Eye (tissue), 1 donor: ENCODE results near the gene OSGEPL1.
"Not testable (repeated sequence)": the region's sequence is repeated elsewhere in the genome, so short reads cannot be mapped to it uniquely, and the experiment has no call there.

Experiments used
- DNase-seq: peaks from one replicate; pipeline ENCODE4 v3.0.0-alpha.2; 2015

Gene OSGEPL1

DNA sequence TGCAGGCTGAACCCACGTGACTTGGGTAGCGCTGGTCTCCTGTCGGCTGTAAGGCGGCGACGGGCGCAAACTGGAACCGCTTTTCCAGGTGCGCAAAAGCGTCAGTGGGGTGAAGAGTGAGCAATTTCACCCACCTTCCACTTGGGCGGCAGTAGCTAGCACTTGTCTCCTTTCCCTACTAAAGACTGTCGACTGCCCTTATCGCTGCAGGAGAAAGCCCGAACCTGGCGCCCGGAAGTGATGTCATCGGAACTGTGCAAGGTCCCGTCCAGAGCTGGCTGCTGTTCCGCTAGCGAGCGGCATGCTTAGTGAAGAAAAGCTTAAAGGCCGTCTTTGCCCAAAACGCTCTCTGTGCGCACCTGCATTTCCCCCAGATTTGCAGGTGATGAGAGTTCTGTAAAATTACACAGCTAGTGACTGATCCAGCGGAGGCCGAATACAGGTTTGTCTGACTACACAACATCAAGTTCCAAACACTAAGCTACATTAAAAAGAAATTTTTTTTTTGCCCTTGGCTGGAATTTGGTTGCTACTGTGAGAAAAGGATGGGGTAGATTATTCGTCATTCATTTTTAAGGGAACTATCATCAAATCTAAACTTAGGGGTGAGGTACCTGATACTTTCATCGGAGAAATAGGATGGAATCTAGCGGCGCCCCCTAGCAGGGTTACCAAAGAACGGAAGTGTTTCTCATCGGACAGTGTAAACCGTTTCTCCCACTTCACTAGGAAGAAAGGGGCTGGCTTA, at the start of gene OSGEPL1:
TSS of gene OSGEPL1 (minus strand) at position 242 of the 748 bp plus-strand sequence. CDS start 1,152 bp downstream, outside the sequence.
- peak; percentile 98 for DNase-seq

- no peak for DNase-seq
These were observed 40.8 kb upstream of the OSGEPL1 start for GRCh38 chr2:189803431-189803830.

GRCh38 chr2:189802396-189802912, 39.9 kb upstream of the OSGEPL1 start:
- DNase-seq, result no peak

DNA sequence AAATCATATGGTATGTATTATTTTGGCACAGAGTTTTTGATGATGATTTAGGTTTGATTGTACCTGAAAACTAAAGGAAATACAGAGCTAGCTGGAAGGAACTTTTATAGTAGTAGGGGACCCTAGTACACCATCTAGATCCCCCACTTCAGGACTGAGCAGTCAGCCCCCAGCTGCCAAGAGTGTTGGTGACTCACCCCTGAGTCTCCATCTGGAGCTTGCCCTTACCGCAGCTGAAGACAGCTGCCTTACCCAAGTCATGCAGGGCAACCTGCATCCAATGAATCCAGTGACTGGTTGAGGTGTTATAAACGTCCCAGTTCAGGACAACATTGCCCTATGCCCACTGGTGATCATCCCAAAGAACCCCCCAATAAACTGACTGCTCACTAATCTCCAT, 36.9 kb upstream of the OSGEPL1 start:
- no peak for DNase-seq

DNA sequence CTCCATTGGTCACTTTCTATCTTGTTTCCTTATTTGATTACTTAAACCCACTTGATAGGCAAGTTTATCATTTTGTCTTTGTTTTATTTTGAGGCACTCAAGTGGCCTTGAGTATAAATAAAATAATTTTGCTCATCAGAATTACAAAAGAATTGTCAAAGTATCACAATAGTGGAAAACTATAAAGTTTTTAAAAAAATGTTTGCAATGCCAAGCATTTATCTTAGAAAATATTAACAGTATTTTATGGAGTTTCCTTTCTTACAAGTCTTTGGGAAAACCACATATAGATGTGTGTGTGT, 36.4 kb upstream of the OSGEPL1 start:
- DNase-seq, result no peak

DNA sequence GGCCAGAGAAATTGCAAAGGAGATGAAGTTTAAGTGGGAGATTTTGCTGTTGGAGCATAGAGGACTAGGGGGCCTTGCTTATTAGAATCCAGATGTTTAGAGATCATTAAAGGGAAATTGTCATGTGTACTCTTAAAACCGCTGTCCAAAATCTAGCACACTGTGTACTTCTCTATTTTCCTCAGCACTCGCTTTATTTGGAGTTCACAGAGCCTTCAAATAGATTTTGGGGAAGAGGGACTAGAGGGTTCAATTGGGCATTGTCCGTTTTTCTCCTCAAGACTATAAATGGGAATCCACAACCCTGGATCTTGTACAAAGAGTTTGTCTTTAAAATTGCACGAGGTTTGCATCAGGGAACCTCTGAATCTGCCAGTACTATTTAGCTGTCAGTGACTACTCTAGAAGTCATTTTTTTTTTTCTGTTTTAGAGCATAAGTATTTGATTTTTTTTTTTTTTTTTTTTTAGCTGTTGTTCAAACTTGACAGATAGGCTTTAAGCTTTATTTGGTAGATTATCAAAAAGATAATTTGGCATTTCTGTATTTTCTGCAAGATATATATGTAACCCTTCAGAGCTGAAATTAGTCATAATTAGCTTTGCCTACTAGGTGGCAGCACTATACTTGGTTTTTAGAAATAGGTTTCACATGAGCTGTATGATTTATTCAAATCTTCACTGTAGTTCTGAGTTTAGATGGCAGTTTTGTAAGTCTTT, 35.9 kb upstream of the OSGEPL1 start:
- peak; percentile 58 for DNase-seq

DNA sequence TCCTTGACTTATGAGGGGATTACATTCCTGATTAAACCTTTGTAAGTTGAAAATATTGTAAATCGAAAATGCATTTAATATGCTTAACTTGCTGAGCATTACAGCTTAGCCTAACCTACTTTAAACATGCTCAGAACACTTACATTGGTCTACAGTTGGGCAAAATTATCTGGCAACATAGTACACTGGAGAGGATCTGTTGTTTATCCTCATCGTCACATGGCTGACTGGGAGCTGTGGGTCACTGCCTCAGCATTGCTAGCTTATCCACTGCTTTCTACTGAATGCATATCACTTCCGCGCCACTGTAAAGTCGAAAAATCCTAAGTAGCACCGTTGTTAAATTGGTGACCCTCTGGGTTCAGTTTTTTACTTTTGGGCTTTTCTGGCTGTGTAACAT, 35.3 kb upstream of the OSGEPL1 start:
- no peak for DNase-seq

- no peak for DNase-seq
These were observed 31.7 kb upstream of the OSGEPL1 start for GRCh38 chr2:189794310-189794709.

DNA sequence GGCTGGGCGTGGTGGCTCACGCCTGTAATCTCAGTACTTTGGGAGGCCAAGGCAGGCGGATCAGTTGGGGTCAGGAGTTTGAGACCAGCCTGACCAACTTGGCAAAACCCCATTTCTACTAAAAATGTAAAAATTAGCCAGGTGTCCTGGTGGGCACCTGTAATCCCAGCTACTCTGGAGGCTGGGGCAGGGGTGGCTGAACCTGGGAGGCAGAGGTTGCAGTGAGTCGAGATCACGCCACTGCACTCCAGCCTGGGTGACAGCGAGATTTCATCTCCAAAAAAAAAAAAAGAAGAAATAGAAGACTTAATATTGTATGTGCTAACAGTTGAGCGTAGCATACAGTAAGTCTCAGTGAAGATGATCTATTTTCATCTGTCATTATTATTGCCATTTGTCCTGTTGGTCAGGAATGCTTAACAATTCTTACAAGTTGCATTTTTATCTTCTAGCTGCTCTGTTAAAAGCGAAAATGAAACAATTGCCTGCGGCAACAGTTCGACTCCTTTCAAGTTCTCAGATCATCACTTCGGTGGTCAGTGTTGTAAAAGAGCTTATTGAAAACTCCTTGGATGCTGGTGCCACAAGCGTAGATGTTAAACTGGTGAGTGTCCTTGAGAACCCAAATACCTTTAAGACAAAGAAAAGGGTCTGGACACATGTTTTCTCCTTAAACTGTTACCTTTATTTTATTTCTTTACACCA, 28.9 kb upstream of the OSGEPL1 start:
- no peak for DNase-seq

GRCh38 chr2:189783927-189784867, 21.6 kb upstream of the OSGEPL1 start, which contains the start of the genes ORMDL1 and PMS1:
Gene ORMDL1 (minus strand): TSS chr2:189784339. CDS start chr2:189782595, 1,744 bp downstream.
Gene PMS1 (plus strand): TSS chr2:189784450. CDS start chr2:189791810, 7,360 bp downstream.
- DNase-seq, result peak; percentile 98

DNA sequence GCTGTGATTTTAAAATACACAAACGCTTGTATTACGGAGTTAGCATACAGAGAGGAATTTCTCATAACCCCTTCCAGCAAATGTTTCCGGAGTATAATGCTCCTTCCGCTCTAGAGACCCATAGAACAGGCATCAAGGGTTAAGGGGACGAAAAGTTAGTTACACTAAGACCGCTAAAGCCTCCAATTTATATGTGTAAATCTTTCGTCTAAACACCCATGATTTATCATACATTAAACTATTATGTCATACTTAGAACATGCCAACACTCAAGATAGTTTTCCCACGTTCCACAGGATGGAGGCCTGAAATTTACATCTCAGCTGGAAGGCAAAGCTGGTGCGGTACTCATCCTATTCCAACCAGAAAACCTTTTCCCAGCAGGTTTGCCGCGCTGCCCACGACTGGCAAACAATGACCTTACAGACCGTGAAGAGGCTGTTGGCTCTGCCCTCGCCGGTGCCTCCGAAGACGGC, 20.9 kb upstream of the OSGEPL1 start:
- peak; percentile 78 for DNase-seq

GRCh38 chr2:189782221-189782671, 19.7 kb upstream of the OSGEPL1 start:
- no peak for DNase-seq

DNA sequence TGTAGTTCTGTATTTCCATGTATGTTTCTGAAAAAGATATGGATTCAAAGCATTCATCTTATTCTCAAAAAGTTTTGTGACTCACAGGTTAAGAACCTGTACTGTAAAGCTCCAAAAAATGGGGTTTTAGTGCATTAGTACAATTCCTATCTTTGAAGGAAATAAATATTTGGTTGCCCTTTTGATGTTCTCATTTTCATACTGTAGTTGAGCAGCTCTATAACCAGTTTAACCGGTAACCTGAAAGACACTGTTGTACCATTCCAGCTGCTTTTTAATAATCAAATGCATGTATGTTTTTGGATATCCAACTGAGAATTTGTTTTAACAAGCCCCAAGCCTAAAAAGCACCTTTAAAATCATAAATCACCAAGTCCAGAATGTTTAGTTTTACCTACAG, 9.6 kb upstream of the OSGEPL1 start:
- DNase-seq, result no peak

DNA sequence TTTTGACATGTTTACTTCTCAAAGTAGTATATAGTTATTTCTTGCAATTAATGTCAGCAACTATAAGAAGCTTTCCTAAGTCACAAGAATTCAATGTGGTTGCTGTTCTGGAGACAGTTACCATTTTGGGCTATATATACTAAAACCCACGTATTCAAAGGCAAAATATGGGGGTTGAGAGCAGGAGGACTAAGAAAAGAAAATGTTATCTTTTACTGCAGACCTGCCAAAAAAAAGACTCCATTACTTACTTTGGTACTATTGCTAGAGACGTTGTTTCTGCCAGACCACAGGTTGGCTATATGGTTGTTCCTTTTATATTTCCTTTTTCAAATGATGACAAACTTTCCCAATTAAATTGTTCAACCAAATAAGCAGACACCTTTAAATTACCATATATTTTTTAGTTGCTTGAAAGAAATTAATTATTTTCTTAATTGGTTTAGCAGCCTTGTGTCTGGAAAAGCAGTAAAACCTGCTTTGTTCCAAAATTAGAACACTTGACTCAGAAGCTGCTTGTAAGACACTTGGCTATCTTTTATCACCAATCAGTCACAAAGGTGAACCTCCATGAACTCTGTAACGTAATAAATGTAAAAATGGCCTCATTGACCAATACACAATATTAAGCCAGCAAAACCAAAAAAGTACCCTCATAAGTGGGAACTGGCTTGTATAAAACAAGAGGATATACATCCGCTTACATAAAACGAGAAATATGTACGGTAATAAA, 8.2 kb upstream of the OSGEPL1 start:
- DNase-seq, result no peak

DNA sequence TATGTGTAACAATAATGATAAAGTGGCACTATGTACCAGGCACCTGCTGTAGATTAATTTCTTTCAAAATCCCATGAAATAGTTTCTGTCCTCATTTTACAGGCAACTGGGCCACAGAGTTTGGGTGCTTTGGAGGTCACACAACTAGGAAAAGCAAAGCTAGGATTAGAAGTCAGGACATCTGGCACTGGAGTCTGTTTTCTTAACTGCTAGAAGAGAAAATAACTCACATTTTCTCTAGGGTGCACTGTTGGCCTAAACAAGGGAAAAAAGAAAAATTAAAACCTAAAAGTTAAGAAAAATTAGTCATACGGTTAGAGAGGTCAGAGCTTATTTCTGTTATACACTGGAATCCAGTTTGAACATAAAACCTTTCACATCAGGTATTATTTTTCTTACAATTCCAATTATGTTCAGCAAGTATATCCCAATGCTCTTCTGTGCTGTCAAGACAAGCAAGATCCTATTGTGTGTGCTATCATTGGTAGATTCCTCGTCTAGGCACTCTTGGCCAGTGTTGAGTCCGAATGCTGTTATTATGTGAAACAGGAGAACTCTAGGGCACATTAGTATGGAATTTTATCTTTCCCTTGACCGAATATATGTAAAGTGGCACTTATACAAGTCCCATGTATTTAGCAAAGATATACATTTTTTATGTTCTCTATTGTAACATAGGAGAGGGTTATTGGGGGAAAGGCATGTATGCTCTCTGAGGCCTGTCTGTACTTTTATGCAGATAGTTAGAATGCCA, 1.5 kb upstream of the OSGEPL1 start:
- DNase-seq, result no peak

DNA sequence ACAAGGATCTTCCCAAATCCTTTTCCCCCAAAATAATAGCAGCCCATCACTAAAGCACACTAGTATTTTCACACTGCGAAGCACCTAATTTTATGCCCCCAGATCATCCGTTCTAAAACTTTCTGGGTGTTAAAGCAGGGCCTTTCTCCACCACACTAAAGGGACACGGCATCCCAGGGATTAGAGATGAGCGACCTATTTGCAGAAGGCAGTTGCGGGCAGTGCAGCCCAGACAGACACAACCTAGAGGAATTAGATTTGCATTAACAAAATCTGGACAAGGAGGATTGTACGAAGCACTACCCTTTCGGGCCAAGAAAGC, 402 bp downstream of the OSGEPL1 start:
- DNase-seq, result no peak

- not testable (repeated sequence) for DNase-seq
These were observed 2.4 kb downstream of the OSGEPL1 start for GRCh38 chr2:189760154-189760553.

- no peak for DNase-seq
These were observed 6.2 kb downstream of the OSGEPL1 start for GRCh38 chr2:189756311-189756952.

- peak; percentile 46 for DNase-seq
These were observed 11.4 kb downstream of the OSGEPL1 start for GRCh38 chr2:189751080-189751658.

GRCh38 chr2:189729430-189729829, 33.2 kb downstream of the OSGEPL1 start:
- no peak for DNase-seq
